Measurements from ENCODE around the gene AP2B1. TPM values are rescaled to one million over a fixed set of nuclear protein-coding genes. Genes with fewer than 3 reads are reported as not detected.
A peak's percentile ranks its signal among the peaks of the same experiment; 100 is the strongest.

Gene AP2B1
- total RNA-seq, 1 donor from 2014 or later = 152 TPM

GRCh38 chr17:35710950-35711349 is 123.8 kb downstream of the AP2B1 start:
- TF ChIP-seq, protein P1, sequence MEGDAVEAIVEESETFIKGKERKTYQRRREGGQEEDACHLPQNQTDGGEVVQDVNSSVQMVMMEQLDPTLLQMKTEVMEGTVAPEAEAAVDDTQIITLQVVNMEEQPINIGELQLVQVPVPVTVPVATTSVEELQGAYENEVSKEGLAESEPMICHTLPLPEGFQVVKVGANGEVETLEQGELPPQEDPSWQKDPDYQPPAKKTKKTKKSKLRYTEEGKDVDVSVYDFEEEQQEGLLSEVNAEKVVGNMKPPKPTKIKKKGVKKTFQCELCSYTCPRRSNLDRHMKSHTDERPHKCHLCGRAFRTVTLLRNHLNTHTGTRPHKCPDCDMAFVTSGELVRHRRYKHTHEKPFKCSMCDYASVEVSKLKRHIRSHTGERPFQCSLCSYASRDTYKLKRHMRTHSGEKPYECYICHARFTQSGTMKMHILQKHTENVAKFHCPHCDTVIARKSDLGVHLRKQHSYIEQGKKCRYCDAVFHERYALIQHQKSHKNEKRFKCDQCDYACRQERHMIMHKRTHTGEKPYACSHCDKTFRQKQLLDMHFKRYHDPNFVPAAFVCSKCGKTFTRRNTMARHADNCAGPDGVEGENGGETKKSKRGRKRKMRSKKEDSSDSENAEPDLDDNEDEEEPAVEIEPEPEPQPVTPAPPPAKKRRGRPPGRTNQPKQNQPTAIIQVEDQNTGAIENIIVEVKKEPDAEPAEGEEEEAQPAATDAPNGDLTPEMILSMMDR (IDR thresholded peaks at IDR 0.05; ENCODE audit: insufficient read depth, low read length, poor library complexity, severe bottlenecking) = no peak
- DNase-seq (ENCODE audit: low read depth) = no peak
- no peak overlapping the region for H3K4me3 ChIP-seq (ENCODE audit: low read depth, low read length)
- no peaks in the 10 kb centered on the region for H3K27me3 ChIP-seq (ENCODE audit: control insufficient read depth, insufficient read depth, low read length)
- H3K36me3 ChIP-seq (ENCODE audit: control insufficient read depth, insufficient read depth, low read length) = no peaks in the 10 kb centered on the region

- Histone ChIP-seq H3K4me3 (ENCODE audit: low read depth, low read length) (no peak overlapping the region), H3K36me3 (ENCODE audit: control insufficient read depth, insufficient read depth, low read length) (peaks cover 1% of the 10 kb centered on the region), H3K27me3 (ENCODE audit: control insufficient read depth, insufficient read depth, low read length) (no peaks in the 10 kb centered on the region)
- DNase-seq (ENCODE audit: low read depth) = peak; percentile 38
- TF ChIP-seq, protein P1 (IDR thresholded peaks at IDR 0.05; ENCODE audit: insufficient read depth, low read length, poor library complexity, severe bottlenecking) = no peak
Measured at GRCh38 chr17:35713069-35713728, 126.1 kb downstream of the AP2B1 start.

DNA sequence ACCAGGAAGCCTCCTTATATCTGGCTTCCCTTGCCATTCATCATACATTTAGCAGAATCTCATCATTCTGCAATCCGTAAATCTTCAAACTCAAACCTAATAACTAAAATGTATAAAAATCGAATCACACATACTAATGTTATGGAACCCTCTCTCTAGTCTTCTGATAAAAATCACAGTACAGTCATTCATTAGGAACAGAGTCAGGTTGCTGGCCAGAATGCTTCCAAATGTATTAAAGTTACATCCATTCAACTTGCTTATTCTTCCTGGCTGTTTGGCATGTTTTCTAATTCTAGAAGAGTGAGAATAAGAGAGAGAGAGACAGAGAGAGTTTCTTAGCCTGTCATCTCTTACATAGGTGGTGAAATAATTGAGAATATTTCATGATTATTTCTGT is 127.9 kb downstream of the AP2B1 start:
- peaks cover 1% of the 10 kb centered on the region for H3K36me3 ChIP-seq (ENCODE audit: control insufficient read depth, insufficient read depth, low read length)
- H3K4me3 ChIP-seq (ENCODE audit: low read depth, low read length) = no peak overlapping the region

DNA sequence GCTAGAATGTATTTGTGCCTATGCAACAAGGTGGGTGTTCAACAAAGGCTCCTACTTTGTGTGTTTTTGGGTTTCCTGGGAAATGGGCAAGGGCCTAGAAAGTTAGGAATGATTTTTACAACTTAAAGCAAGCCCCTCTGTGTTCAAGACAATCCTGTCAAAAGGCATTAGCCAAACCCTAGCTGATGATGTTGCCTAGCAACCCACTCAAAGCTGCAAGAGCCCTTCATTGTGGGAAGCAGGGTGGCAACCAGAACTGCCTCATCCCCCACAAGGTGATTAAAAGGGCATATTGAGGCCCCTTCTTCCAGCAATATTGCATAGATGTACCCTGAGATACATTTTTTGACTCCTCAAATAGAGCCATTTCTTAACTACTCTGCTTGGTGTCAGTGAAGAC is 128.3 kb downstream of the AP2B1 start:
- Histone ChIP-seq H3K27me3 (ENCODE audit: control insufficient read depth, insufficient read depth, low read length) (no peaks in the 10 kb centered on the region), H3K4me3 (ENCODE audit: low read depth, low read length) (no peak overlapping the region), H3K36me3 (ENCODE audit: control insufficient read depth, insufficient read depth, low read length) (peaks cover 1% of the 10 kb centered on the region)
- DNase-seq (ENCODE audit: low read depth) = no peak
- TF ChIP-seq, protein P1 (IDR thresholded peaks at IDR 0.05; ENCODE audit: insufficient read depth, low read length, poor library complexity, severe bottlenecking) = no peak

More for the DNA sequence above, 127.9 kb downstream of the AP2B1 start:
- TF ChIP-seq, protein P1 (IDR thresholded peaks at IDR 0.05; ENCODE audit: insufficient read depth, low read length, poor library complexity, severe bottlenecking) = no peak
- no peaks in the 10 kb centered on the region for H3K27me3 ChIP-seq (ENCODE audit: control insufficient read depth, insufficient read depth, low read length)
- DNase-seq (ENCODE audit: low read depth) = no peak

DNA sequence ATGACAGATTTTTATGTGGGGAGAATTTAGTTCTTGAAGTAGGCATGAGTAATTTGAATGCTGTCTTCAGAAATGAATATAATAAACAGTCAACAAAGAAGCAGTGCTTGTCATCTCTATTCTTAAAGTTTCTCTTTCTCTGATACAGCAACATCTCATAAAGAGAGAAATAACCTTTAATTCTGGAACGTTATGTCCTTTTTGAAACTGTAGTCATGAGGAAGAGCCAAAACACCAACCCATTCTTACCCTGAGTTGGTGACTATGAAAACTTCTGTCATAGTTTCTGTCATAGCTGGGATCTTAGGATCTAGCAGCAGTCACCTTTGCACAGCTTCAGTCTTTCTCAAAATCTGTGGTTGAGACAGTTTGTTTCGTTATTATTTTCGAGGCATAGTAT is 129.1 kb downstream of the AP2B1 start:
- TF ChIP-seq, protein P1 (IDR thresholded peaks at IDR 0.05; ENCODE audit: insufficient read depth, low read length, poor library complexity, severe bottlenecking) = no peak
- no peaks in the 10 kb centered on the region for H3K27me3 ChIP-seq (ENCODE audit: control insufficient read depth, insufficient read depth, low read length)
- no peak for DNase-seq (ENCODE audit: low read depth)
- H3K36me3 ChIP-seq (ENCODE audit: control insufficient read depth, insufficient read depth, low read length) = peaks cover 1% of the 10 kb centered on the region
- H3K4me3 ChIP-seq (ENCODE audit: low read depth, low read length) = no peak overlapping the region

GRCh38 chr17:35716897-35717465 is 129.9 kb downstream of the AP2B1 start:
- H3K27me3 ChIP-seq (ENCODE audit: control insufficient read depth, insufficient read depth, low read length) = no peaks in the 10 kb centered on the region
- H3K4me3 ChIP-seq (ENCODE audit: low read depth, low read length) = no peak overlapping the region
- TF ChIP-seq, protein P1 (IDR thresholded peaks at IDR 0.05; ENCODE audit: insufficient read depth, low read length, poor library complexity, severe bottlenecking) = no peak
- no peak for DNase-seq (ENCODE audit: low read depth)
- H3K36me3 ChIP-seq (ENCODE audit: control insufficient read depth, insufficient read depth, low read length) = peaks cover 1% of the 10 kb centered on the region
